Body of pancreas (tissue), 4 donors: ENCODE data around the gene COBLL1. TPM values are rescaled to one million over a fixed set of nuclear protein-coding genes. Genes with fewer than 3 reads are reported as not detected.

ENCODE experiments used
- ATAC-seq: fragments of 150-250 bp; one replicate; pipeline ENCODE4 v1.9.1; 2016
- DNase-seq, 4 donors: peaks; one replicate each; pipeline ENCODE4 v3.0.0-alpha.2; 2019
- H3K27ac ChIP-seq, 4 donors: fragments of 200-600 bp; sonication (generic); 1 replicate in 3 of 4; 2 replicates in 1 of 4; pipeline versions ENCODE4 v1.5.1 to v1.6.1; 2016 to 2019; ENCODE audit warnings: mild to moderate bottlenecking in 1 of 4, mixed read lengths in 1 of 4, moderate library complexity in 1 of 4
- H3K27me3 ChIP-seq, 2 donors: fragments of 200-600 bp; sonication (generic); one replicate each; pipeline ENCODE4 v1.6.0; 2016; ENCODE audit warnings: mild to moderate bottlenecking in 1 of 2
- H3K36me3 ChIP-seq, 2 donors: fragments of 200-600 bp; sonication (generic); replicated peaks in 1 of 2; 2 replicates each; pipeline ENCODE4 v1.5.1; 2016; ENCODE audit warnings: low read depth in 2 of 2; ENCODE audit not compliant: insufficient read depth in 1 of 2
- H3K4me1 ChIP-seq: fragments of 200-600 bp; sonication (generic); one replicate; pipeline ENCODE4 v1.6.0; 2016
- H3K4me3 ChIP-seq, 2 donors: fragments of 200-600 bp; sonication (generic); 1 replicate in 1 of 2; 2 replicates in 1 of 2; pipeline ENCODE4 v1.5.1; 2016 to 2019
- H3K9me3 ChIP-seq, 3 donors: fragments of 200-600 bp; sonication (generic); 1 replicate in 2 of 3; 2 replicates in 1 of 3; pipeline ENCODE4 v1.5.1; 2016
- CTCF ChIP-seq, 7 experiments: fragments of 450-650 bp in 4 of 7; fragments of 200-600 bp in 3 of 7; sonication (generic) in 3 of 7; IDR thresholded peaks; one replicate each; pipeline ENCODE4 v1.5.1; 2016 to 2019; ENCODE audit warnings: antibody characterized with exemption in 7 of 7
- POLR2A ChIP-seq, 3 donors: fragments of 450-650 bp; IDR thresholded peaks; one replicate each; pipeline ENCODE4 v1.6.1; 2016; ENCODE audit warnings: antibody characterized with exemption in 3 of 3, mild to moderate bottlenecking in 2 of 3
- WGBS, 2 donors: methylation state at CpG; one replicate each; pipeline ENCODE4 v1.1.5; 2017; 5-methylcytosine and 5-hydroxymethylcytosine counted together
- intact Hi-C: fragments of 100-400 bp; cut with DNase I; formaldehyde crosslinking; loops from one replicate; pipeline ENCODE4 v1.15.1; 2023
- total RNA-seq, 2 donors: library from RNA; depleted of rRNA; stranded (reverse); fragments of >200 nt; gene quantifications; one replicate each; pipeline ENCODE4 v1.1.0, GENCODE V29; 2016

COBLL1 gene
- total RNA-seq, 2 donors from 2014 or later = 104 to 140 TPM

GRCh38 chr2:164706522-164706921 is 135.1 kb downstream of the COBLL1 start:
- DNase-seq (no peak), ATAC-seq (no peak)

GRCh38 chr2:164705412-164706167 is 136.0 kb downstream of the COBLL1 start:
- WGBS, 2 donors = 87 to 91% methylated on average over 12 of the region's 12 CpGs
- Histone ChIP-seq H3K4me1 (peaks cover 27% of the 10 kb centered on the region), H3K4me3 (no peak overlapping the region), H3K36me3 (peaks cover 0 to 2% of the 10 kb centered on the region in 2 donors), H3K27ac (no peak overlapping the region), H3K27me3 (no peaks in the 10 kb centered on the region), H3K9me3 (no peaks in the 10 kb centered on the region)
- ATAC-seq (no peak), DNase-seq (peak in 1 of 4 donors; percentile 21)
- TF ChIP-seq CTCF (IDR thresholded peaks at IDR 0.05) (no peak), POLR2A (IDR thresholded peaks at IDR 0.05) (no peak)
- intact Hi-C loops = no loop called here

More at GRCh38 chr2:164706522-164706921, 135.1 kb downstream of the COBLL1 start:
- H3K9me3 ChIP-seq = no peaks in the 10 kb centered on the region
- no peaks in the 10 kb centered on the region for H3K27me3 ChIP-seq
- no peak overlapping the region for H3K27ac ChIP-seq
- H3K36me3 ChIP-seq = peaks cover 0 to 2% of the 10 kb centered on the region in 2 donors
- H3K4me1 ChIP-seq = peaks cover 33% of the 10 kb centered on the region
- no peak for TF ChIP-seq CTCF (IDR thresholded peaks at IDR 0.05)
- TF ChIP-seq POLR2A (IDR thresholded peaks at IDR 0.05) = no peak
- intact Hi-C loops = no loop called here
- no peak overlapping the region for H3K4me3 ChIP-seq

- WGBS, 2 donors = 75 to 79% methylated on average over 3 of the region's 3 CpGs
- no peaks in the 10 kb centered on the region for H3K27me3 ChIP-seq
- peaks cover 0 to 4% of the 10 kb centered on the region in 2 donors for H3K36me3 ChIP-seq
- no peak overlapping the region for H3K4me3 ChIP-seq
- ATAC-seq (no peak), DNase-seq (no peak)
- intact Hi-C loops = no loop called here
- peak overlapping the region in 1 of 4 donors; percentile 10 for H3K27ac ChIP-seq
- no peaks in the 10 kb centered on the region for H3K9me3 ChIP-seq
- TF ChIP-seq POLR2A (IDR thresholded peaks at IDR 0.05) (no peak), CTCF (IDR thresholded peaks at IDR 0.05) (no peak)
- H3K4me1 ChIP-seq = peaks cover 15% of the 10 kb centered on the region
These were observed 137.5 kb downstream of the COBLL1 start for GRCh38 chr2:164703915-164704706.

- 91 to 97% methylated on average over 1 of the region's 1 CpG for WGBS, 2 donors
- Histone ChIP-seq H3K27ac (no peak overlapping the region), H3K36me3 (peaks cover 0 to 8% of the 10 kb centered on the region in 2 donors), H3K27me3 (no peaks in the 10 kb centered on the region), H3K4me3 (no peak overlapping the region), H3K4me1 (peaks cover 10% of the 10 kb centered on the region), H3K9me3 (no peaks in the 10 kb centered on the region)
- TF ChIP-seq POLR2A (IDR thresholded peaks at IDR 0.05) (no peak), CTCF (IDR thresholded peaks at IDR 0.05) (no peak)
- no peak for DNase-seq
- ATAC-seq = no peak
- intact Hi-C loops = no loop called here
These were observed 140.1 kb downstream of the COBLL1 start for GRCh38 chr2:164701565-164701964.
